ENCODE results near the gene FZD10.

FZD10 gene

GRCh38 chr12:130152386-130152785, 9.9 kb upstream of the FZD10 start:
- DNase-seq (ENCODE audit: extremely low spot score): no peak
- TF ChIP-seq CTCF (IDR thresholded peaks at IDR 0.05; ENCODE audit: control extremely low read depth, extremely low read depth, low read depth, missing control alignments): no peak
- CTCF ChIA-PET: interaction anchor here (1.2 kb wide), 1 partner anchor 9 kb away, joined by 3 read pairs; no protein-coding TSS in a partner anchor
- POLR2A ChIA-PET: no interaction called here

- ChIA-PET CTCF (no interaction called here), POLR2A (no interaction called here)
- TF ChIP-seq CTCF (IDR thresholded peaks at IDR 0.05; ENCODE audit: control extremely low read depth, extremely low read depth, low read depth, missing control alignments): no peak
- no peak for DNase-seq (ENCODE audit: extremely low spot score)
Observed at GRCh38 chr12:130153803-130154202, 8.5 kb upstream of the FZD10 start.

GRCh38 chr12:130154276-130155070, 7.8 kb upstream of the FZD10 start:
- POLR2A ChIA-PET: no interaction called here
- CTCF ChIA-PET: no interaction called here
- DNase-seq (ENCODE audit: extremely low spot score): no peak
- TF ChIP-seq CTCF (IDR thresholded peaks at IDR 0.05; ENCODE audit: control extremely low read depth, extremely low read depth, low read depth, missing control alignments): no peak

- no peak for DNase-seq (ENCODE audit: extremely low spot score)
- no peak for TF ChIP-seq CTCF (IDR thresholded peaks at IDR 0.05; ENCODE audit: control extremely low read depth, extremely low read depth, low read depth, missing control alignments)
- POLR2A ChIA-PET: no interaction called here
- CTCF ChIA-PET: no interaction called here
Observed at GRCh38 chr12:130155416-130156073, 6.7 kb upstream of the FZD10 start.

GRCh38 chr12:130156652-130157275, 5.5 kb upstream of the FZD10 start:
- ChIA-PET POLR2A (no interaction called here), CTCF (no interaction called here)
- TF ChIP-seq CTCF (IDR thresholded peaks at IDR 0.05; ENCODE audit: control extremely low read depth, extremely low read depth, low read depth, missing control alignments): no peak
- DNase-seq (ENCODE audit: extremely low spot score): no peak

GRCh38 chr12:130157998-130158753, 4.1 kb upstream of the FZD10 start:
- no peak for TF ChIP-seq CTCF (IDR thresholded peaks at IDR 0.05; ENCODE audit: control extremely low read depth, extremely low read depth, low read depth, missing control alignments)
- ChIA-PET CTCF (no interaction called here), POLR2A (no interaction called here)
- no peak for DNase-seq (ENCODE audit: extremely low spot score)

Measured in GM10248 (cell line).